ENCODE measurements around the gene ATG101.

The ATG101 gene

GRCh38 chr12:52053536-52054209 is 16.1 kb upstream of the ATG101 start:
- Histone ChIP-seq H3K4me3 (ENCODE audit: control insufficient read depth in 1 of 7, extremely low read depth in 1 of 7, insufficient read depth in 4 of 7, low read depth in 2 of 7, low read length in 6 of 7) (no peak overlapping the region), H3K9me3 (ENCODE audit: control extremely low read depth in 1 of 5, control insufficient read depth in 4 of 5, insufficient read depth in 2 of 5, low read depth in 1 of 5, low read length in 4 of 5) (no peaks in the 10 kb centered on the region), H3K27ac (ENCODE audit: insufficient read depth in 1 of 2, low read depth in 1 of 2, low read length in 2 of 2, poor library complexity in 1 of 2, severe bottlenecking in 2 of 2) (no peak overlapping the region), H3K36me3 (ENCODE audit: control insufficient read depth in 4 of 4, insufficient read depth in 4 of 4, low read length in 3 of 4) (peaks cover 0 to 4% (median 0%) of the 10 kb centered on the region in 4 experiments), H3K27me3 (replicated peaks in 2 of 5; ENCODE audit: control insufficient read depth in 4 of 5, insufficient read depth in 5 of 5, low read length in 4 of 5) (peaks cover 0 to 31% (median 22%) of the 10 kb centered on the region in 5 experiments), H3K4me1 (ENCODE audit: control extremely low read depth in 1 of 4, control insufficient read depth in 4 of 4, insufficient read depth in 4 of 4, low read length in 3 of 4) (peaks cover 0 to 26% (median 18%) of the 10 kb centered on the region in 4 experiments)
- WGBS (ENCODE audit: insufficient coverage) = 97% methylated on average over 6 of the region's 9 CpGs
- ChIA-PET POLR2A (interaction anchor here (1.4 to 3.0 kb wide), 2 partner anchors 9 to 16 kb away, joined by 3 to 10 read pairs; no protein-coding TSS in a partner anchor), CTCF (interaction anchor here (1.2 to 6.7 kb wide), 2 partner anchors 14 to 25 kb away, joined by 3 to 104 read pairs; no protein-coding TSS in a partner anchor)
- no peak for DNase-seq

GRCh38 chr12:52054231-52054832 is 15.4 kb upstream of the ATG101 start:
- Histone ChIP-seq H3K36me3 (ENCODE audit: control insufficient read depth in 4 of 4, insufficient read depth in 4 of 4, low read length in 3 of 4) (peaks cover 0 to 4% (median 0%) of the 10 kb centered on the region in 4 experiments), H3K27ac (ENCODE audit: insufficient read depth in 1 of 2, low read depth in 1 of 2, low read length in 2 of 2, poor library complexity in 1 of 2, severe bottlenecking in 2 of 2) (no peak overlapping the region), H3K9me3 (ENCODE audit: control extremely low read depth in 1 of 5, control insufficient read depth in 4 of 5, insufficient read depth in 2 of 5, low read depth in 1 of 5, low read length in 4 of 5) (no peaks in the 10 kb centered on the region), H3K27me3 (replicated peaks in 2 of 5; ENCODE audit: control insufficient read depth in 4 of 5, insufficient read depth in 5 of 5, low read length in 4 of 5) (peaks cover 0 to 25% (median 18%) of the 10 kb centered on the region in 5 experiments), H3K4me1 (ENCODE audit: control extremely low read depth in 1 of 4, control insufficient read depth in 4 of 4, insufficient read depth in 4 of 4, low read length in 3 of 4) (peaks cover 0 to 31% (median 18%) of the 10 kb centered on the region in 4 experiments), H3K4me3 (ENCODE audit: control insufficient read depth in 1 of 7, extremely low read depth in 1 of 7, insufficient read depth in 4 of 7, low read depth in 2 of 7, low read length in 6 of 7) (no peak overlapping the region)
- CTCF ChIA-PET = interaction anchor here (1.2 to 6.7 kb wide), 3 partner anchors 15 to 26 kb away, joined by 3 to 104 read pairs (median 5); no protein-coding TSS in a partner anchor
- POLR2A ChIA-PET = interaction anchor here (3.0 kb wide), 1 partner anchor 17 kb away, joined by 10 read pairs; no protein-coding TSS in a partner anchor
- no peak for DNase-seq
- WGBS (ENCODE audit: insufficient coverage) = 98% methylated on average over 13 of the region's 21 CpGs

- no peak overlapping the region for H3K27ac ChIP-seq (ENCODE audit: insufficient read depth in 1 of 2, low read depth in 1 of 2, low read length in 2 of 2, poor library complexity in 1 of 2, severe bottlenecking in 2 of 2)
- H3K36me3 ChIP-seq (ENCODE audit: control insufficient read depth in 4 of 4, insufficient read depth in 4 of 4, low read length in 3 of 4) = peaks cover 0 to 4% (median 0%) of the 10 kb centered on the region in 4 experiments
- 98% methylated on average over 13 of the region's 21 CpGs for WGBS (ENCODE audit: insufficient coverage)
- peaks cover 0 to 28% (median 17%) of the 10 kb centered on the region in 4 experiments for H3K4me1 ChIP-seq (ENCODE audit: control extremely low read depth in 1 of 4, control insufficient read depth in 4 of 4, insufficient read depth in 4 of 4, low read length in 3 of 4)
- H3K27me3 ChIP-seq (replicated peaks in 2 of 5; ENCODE audit: control insufficient read depth in 4 of 5, insufficient read depth in 5 of 5, low read length in 4 of 5) = peaks cover 0 to 18% (median 10%) of the 10 kb centered on the region in 5 experiments
- POLR2A ChIA-PET = interaction anchor here (0.8 to 3.0 kb wide), 3 partner anchors 8 to 30 kb away, joined by 3 to 10 read pairs (median 4); no protein-coding TSS in a partner anchor
- no peak overlapping the region for H3K4me3 ChIP-seq (ENCODE audit: control insufficient read depth in 1 of 7, extremely low read depth in 1 of 7, insufficient read depth in 4 of 7, low read depth in 2 of 7, low read length in 6 of 7)
- CTCF ChIA-PET = interaction anchor here (0.7 to 6.7 kb wide), 6 partner anchors 16 to 28 kb away, joined by 3 to 104 read pairs (median 4); no protein-coding TSS in a partner anchor
- no peaks in the 10 kb centered on the region for H3K9me3 ChIP-seq (ENCODE audit: control extremely low read depth in 1 of 5, control insufficient read depth in 4 of 5, insufficient read depth in 2 of 5, low read depth in 1 of 5, low read length in 4 of 5)
- DNase-seq = no peak
These were observed 14.7 kb upstream of the ATG101 start for GRCh38 chr12:52054833-52055730.

GRCh38 chr12:52055731-52056711 is 13.8 kb upstream of the ATG101 start:
- peaks cover 0 to 4% (median 0%) of the 10 kb centered on the region in 4 experiments for H3K36me3 ChIP-seq (ENCODE audit: control insufficient read depth in 4 of 4, insufficient read depth in 4 of 4, low read length in 3 of 4)
- POLR2A ChIA-PET = interaction anchor here (0.8 to 2.1 kb wide), 4 partner anchors 9 to 33 kb away, joined by 3 to 4 read pairs (median 4); no protein-coding TSS in a partner anchor
- DNase-seq = no peak
- peaks cover 0 to 11% (median 3%) of the 10 kb centered on the region in 5 experiments for H3K27me3 ChIP-seq (replicated peaks in 2 of 5; ENCODE audit: control insufficient read depth in 4 of 5, insufficient read depth in 5 of 5, low read length in 4 of 5)
- CTCF ChIA-PET = interaction anchor here (0.7 to 6.7 kb wide), 8 partner anchors 11 to 27 kb away, joined by 3 to 104 read pairs (median 5); no protein-coding TSS in a partner anchor
- no peak overlapping the region for H3K4me3 ChIP-seq (ENCODE audit: control insufficient read depth in 1 of 7, extremely low read depth in 1 of 7, insufficient read depth in 4 of 7, low read depth in 2 of 7, low read length in 6 of 7)
- WGBS (ENCODE audit: insufficient coverage) = 96% methylated on average over 15 of the region's 27 CpGs
- no peaks in the 10 kb centered on the region for H3K9me3 ChIP-seq (ENCODE audit: control extremely low read depth in 1 of 5, control insufficient read depth in 4 of 5, insufficient read depth in 2 of 5, low read depth in 1 of 5, low read length in 4 of 5)
- H3K4me1 ChIP-seq (ENCODE audit: control extremely low read depth in 1 of 4, control insufficient read depth in 4 of 4, insufficient read depth in 4 of 4, low read length in 3 of 4) = peaks cover 0 to 20% (median 8%) of the 10 kb centered on the region in 4 experiments
- H3K27ac ChIP-seq (ENCODE audit: insufficient read depth in 1 of 2, low read depth in 1 of 2, low read length in 2 of 2, poor library complexity in 1 of 2, severe bottlenecking in 2 of 2) = no peak overlapping the region

GRCh38 chr12:52056801-52057637 is 12.8 kb upstream of the ATG101 start:
- POLR2A ChIA-PET = interaction anchor here (0.8 to 2.1 kb wide), 4 partner anchors 12 to 34 kb away, joined by 3 to 4 read pairs (median 4); no protein-coding TSS in a partner anchor
- Histone ChIP-seq H3K27ac (ENCODE audit: insufficient read depth in 1 of 2, low read depth in 1 of 2, low read length in 2 of 2, poor library complexity in 1 of 2, severe bottlenecking in 2 of 2) (no peak overlapping the region), H3K27me3 (replicated peaks in 2 of 5; ENCODE audit: control insufficient read depth in 4 of 5, insufficient read depth in 5 of 5, low read length in 4 of 5) (peaks cover 0 to 8% (median 0%) of the 10 kb centered on the region in 5 experiments), H3K9me3 (ENCODE audit: control extremely low read depth in 1 of 5, control insufficient read depth in 4 of 5, insufficient read depth in 2 of 5, low read depth in 1 of 5, low read length in 4 of 5) (no peaks in the 10 kb centered on the region), H3K4me3 (ENCODE audit: control insufficient read depth in 1 of 7, extremely low read depth in 1 of 7, insufficient read depth in 4 of 7, low read depth in 2 of 7, low read length in 6 of 7) (no peak overlapping the region), H3K36me3 (ENCODE audit: control insufficient read depth in 4 of 4, insufficient read depth in 4 of 4, low read length in 3 of 4) (peaks cover 0 to 4% (median 0%) of the 10 kb centered on the region in 4 experiments), H3K4me1 (ENCODE audit: control extremely low read depth in 1 of 4, control insufficient read depth in 4 of 4, insufficient read depth in 4 of 4, low read length in 3 of 4) (peaks cover 0 to 12% (median under 1%) of the 10 kb centered on the region in 4 experiments)
- no peak for DNase-seq
- WGBS (ENCODE audit: insufficient coverage) = 97% methylated on average over 20 of the region's 23 CpGs
- CTCF ChIA-PET = interaction anchor here (0.9 to 1.9 kb wide), 10 partner anchors 8 to 32 kb away, joined by 3 to 8 read pairs (median 4); no protein-coding TSS in a partner anchor

All from common myeloid progenitor, CD34-positive (primary cell).